SK-N-SH treated with all-trans-retinoic acid at 6 μM for 48 hours (cell line): ENCODE results near the gene LCP1.

ENCODE experiments used
- ATAC-seq: fragments of 200-7000 bp; cut with Tn5 transposase; 3 replicates; pipeline ENCODE4 v1.9.1; 2020; ENCODE audit warnings: mild to moderate bottlenecking, moderate library complexity
- ARNTL ChIP-seq: fragments of 450-650 bp; formaldehyde crosslinking; IDR thresholded peaks from 2 replicates; pipeline ENCODE4 v1.5.0; 2020; ENCODE audit warnings: low read depth, mild to moderate bottlenecking, moderate library complexity, borderline replicate concordance
- BACH2 ChIP-seq: fragments of 250-450 bp; sonication (Bioruptor Pico); IDR thresholded peaks from 2 replicates; pipeline ENCODE4 v1.9.0; 2021; ENCODE audit warnings: mild to moderate bottlenecking, borderline replicate concordance
- GLIS3 ChIP-seq: fragments of 250-450 bp; sonication (Bioruptor Pico); IDR thresholded peaks from 2 replicates; pipeline ENCODE4 v1.5.0; 2020; ENCODE audit warnings: mild to moderate bottlenecking, moderate library complexity
- ISL1 ChIP-seq: fragments of 250-450 bp; sonication (Bioruptor Pico); IDR thresholded peaks from 2 replicates; pipeline ENCODE4 v2.1.2; 2022; ENCODE audit warnings: mild to moderate bottlenecking, moderate library complexity
- OSR1 ChIP-seq: fragments of 250-450 bp; sonication (Bioruptor Pico); IDR thresholded peaks from 2 replicates; pipeline ENCODE4 v1.8.0; 2022; ENCODE audit warnings: moderate library complexity, mild to moderate bottlenecking, inconsistent platforms
- POU6F1 ChIP-seq: fragments of 250-450 bp; sonication (Bioruptor Pico); IDR thresholded peaks from 2 replicates; pipeline ENCODE4 v1.8.0; 2021; ENCODE audit warnings: low read depth, mild to moderate bottlenecking, moderate library complexity, borderline replicate concordance
- PPARA ChIP-seq: fragments of 250-450 bp; sonication (Bioruptor Pico); IDR thresholded peaks from 2 replicates; pipeline ENCODE4 v1.5.0; 2020; ENCODE audit warnings: mild to moderate bottlenecking, borderline replicate concordance
- RARB ChIP-seq: fragments of 250-450 bp; sonication (Bioruptor Pico); IDR thresholded peaks from 2 replicates; pipeline ENCODE4 v1.8.0; 2021; ENCODE audit warnings: mild to moderate bottlenecking, moderate library complexity
- SNAI2 ChIP-seq: fragments of 250-450 bp; sonication (Bioruptor Pico); IDR thresholded peaks from 2 replicates; pipeline ENCODE4 v1.5.0; 2020; ENCODE audit warnings: mild to moderate bottlenecking, moderate library complexity
- TCF4 ChIP-seq: fragments of 250-450 bp; sonication (Bioruptor Pico); IDR thresholded peaks from 2 replicates; pipeline ENCODE4 v1.8.0; 2021; ENCODE audit warnings: mild to moderate bottlenecking, moderate library complexity, borderline replicate concordance
- TOX ChIP-seq: fragments of 250-450 bp; sonication (Bioruptor Pico); IDR thresholded peaks from 2 replicates; pipeline ENCODE4 v1.8.0; 2021; ENCODE audit warnings: mild to moderate bottlenecking, moderate library complexity, borderline replicate concordance
- ZNF565 ChIP-seq: fragments of 450-650 bp; formaldehyde crosslinking; conservative IDR thresholded peaks from 2 replicates; pipeline ENCODE4 v1.5.0; 2020; ENCODE audit warnings: low read depth, mild to moderate bottlenecking, moderate library complexity
- ZNF8 ChIP-seq: fragments of 450-650 bp; formaldehyde crosslinking; IDR thresholded peaks from 2 replicates; pipeline ENCODE4 v1.5.0; 2020; ENCODE audit warnings: mild to moderate bottlenecking, moderate library complexity
- TF ChIP-seq, protein P1 (sequence below): fragments of 250-450 bp; sonication (Bioruptor Pico); IDR thresholded peaks from 2 replicates; pipeline ENCODE4 v1.5.1; 2021; ENCODE audit warnings: mild to moderate bottlenecking, moderate library complexity
- TF ChIP-seq, protein P2 (sequence below): fragments of 250-450 bp; sonication (Bioruptor Pico); IDR thresholded peaks from 2 replicates; pipeline ENCODE4 v1.5.0; 2020; ENCODE audit warnings: mild to moderate bottlenecking, moderate library complexity

LCP1 gene

GRCh38 chr13:46211483-46212351, 29.7 kb upstream of the LCP1 start, which contains the start of gene LRRC63:
Gene LRRC63 (plus strand): TSS chr13:46211928. CDS start chr13:46213035, 1,107 bp downstream.
- ATAC-seq = peak; percentile 100
- TF ChIP-seq TOX (no peak), OSR1 (CRISPR knock-in tag) (no peak), TCF4 (CRISPR knock-in tag) (no peak)
- TF ChIP-seq, protein P1, sequence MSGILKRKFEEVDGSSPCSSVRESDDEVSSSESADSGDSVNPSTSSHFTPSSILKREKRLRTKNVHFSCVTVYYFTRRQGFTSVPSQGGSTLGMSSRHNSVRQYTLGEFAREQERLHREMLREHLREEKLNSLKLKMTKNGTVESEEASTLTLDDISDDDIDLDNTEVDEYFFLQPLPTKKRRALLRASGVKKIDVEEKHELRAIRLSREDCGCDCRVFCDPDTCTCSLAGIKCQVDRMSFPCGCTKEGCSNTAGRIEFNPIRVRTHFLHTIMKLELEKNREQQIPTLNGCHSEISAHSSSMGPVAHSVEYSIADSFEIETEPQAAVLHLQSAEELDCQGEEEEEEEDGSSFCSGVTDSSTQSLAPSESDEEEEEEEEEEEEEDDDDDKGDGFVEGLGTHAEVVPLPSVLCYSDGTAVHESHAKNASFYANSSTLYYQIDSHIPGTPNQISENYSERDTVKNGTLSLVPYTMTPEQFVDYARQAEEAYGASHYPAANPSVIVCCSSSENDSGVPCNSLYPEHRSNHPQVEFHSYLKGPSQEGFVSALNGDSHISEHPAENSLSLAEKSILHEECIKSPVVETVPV = no peak

DNA sequence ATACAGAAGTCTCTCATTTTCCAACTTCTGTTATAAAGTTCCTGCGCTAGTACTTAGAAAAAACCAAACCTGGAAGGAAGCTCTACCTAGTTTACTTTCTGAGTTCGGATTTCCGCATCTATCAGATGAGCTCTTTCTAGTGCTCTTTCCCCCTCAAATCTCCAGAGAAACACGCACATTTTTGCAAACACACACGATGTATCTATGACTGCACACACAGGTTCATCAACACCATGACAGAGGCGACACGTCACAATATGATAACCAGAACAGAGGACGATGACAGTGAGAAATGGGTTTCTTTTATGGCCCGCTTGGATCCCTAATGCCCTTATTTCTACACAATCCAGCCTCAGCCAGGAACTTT, 29.1 kb upstream of the LCP1 start:
- ATAC-seq = peak; percentile 43
- TF ChIP-seq OSR1 (CRISPR knock-in tag) = no peak
- TF ChIP-seq, protein P2, sequence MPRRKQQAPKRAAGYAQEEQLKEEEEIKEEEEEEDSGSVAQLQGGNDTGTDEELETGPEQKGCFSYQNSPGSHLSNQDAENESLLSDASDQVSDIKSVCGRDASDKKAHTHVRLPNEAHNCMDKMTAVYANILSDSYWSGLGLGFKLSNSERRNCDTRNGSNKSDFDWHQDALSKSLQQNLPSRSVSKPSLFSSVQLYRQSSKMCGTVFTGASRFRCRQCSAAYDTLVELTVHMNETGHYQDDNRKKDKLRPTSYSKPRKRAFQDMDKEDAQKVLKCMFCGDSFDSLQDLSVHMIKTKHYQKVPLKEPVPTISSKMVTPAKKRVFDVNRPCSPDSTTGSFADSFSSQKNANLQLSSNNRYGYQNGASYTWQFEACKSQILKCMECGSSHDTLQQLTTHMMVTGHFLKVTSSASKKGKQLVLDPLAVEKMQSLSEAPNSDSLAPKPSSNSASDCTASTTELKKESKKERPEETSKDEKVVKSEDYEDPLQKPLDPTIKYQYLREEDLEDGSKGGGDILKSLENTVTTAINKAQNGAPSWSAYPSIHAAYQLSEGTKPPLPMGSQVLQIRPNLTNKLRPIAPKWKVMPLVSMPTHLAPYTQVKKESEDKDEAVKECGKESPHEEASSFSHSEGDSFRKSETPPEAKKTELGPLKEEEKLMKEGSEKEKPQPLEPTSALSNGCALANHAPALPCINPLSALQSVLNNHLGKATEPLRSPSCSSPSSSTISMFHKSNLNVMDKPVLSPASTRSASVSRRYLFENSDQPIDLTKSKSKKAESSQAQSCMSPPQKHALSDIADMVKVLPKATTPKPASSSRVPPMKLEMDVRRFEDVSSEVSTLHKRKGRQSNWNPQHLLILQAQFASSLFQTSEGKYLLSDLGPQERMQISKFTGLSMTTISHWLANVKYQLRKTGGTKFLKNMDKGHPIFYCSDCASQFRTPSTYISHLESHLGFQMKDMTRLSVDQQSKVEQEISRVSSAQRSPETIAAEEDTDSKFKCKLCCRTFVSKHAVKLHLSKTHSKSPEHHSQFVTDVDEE = no peak
- no peak for TF ChIP-seq RARB (CRISPR knock-in tag)
- no peak for TF ChIP-seq ISL1 (CRISPR knock-in tag)
- no peak for TF ChIP-seq POU6F1 (CRISPR knock-in tag)
- no peak for TF ChIP-seq PPARA (CRISPR knock-in tag)
- TF ChIP-seq TCF4 (CRISPR knock-in tag) = no peak
- no peak for TF ChIP-seq TOX
- TF ChIP-seq ZNF8 (CRISPR knock-in tag) = no peak

DNA sequence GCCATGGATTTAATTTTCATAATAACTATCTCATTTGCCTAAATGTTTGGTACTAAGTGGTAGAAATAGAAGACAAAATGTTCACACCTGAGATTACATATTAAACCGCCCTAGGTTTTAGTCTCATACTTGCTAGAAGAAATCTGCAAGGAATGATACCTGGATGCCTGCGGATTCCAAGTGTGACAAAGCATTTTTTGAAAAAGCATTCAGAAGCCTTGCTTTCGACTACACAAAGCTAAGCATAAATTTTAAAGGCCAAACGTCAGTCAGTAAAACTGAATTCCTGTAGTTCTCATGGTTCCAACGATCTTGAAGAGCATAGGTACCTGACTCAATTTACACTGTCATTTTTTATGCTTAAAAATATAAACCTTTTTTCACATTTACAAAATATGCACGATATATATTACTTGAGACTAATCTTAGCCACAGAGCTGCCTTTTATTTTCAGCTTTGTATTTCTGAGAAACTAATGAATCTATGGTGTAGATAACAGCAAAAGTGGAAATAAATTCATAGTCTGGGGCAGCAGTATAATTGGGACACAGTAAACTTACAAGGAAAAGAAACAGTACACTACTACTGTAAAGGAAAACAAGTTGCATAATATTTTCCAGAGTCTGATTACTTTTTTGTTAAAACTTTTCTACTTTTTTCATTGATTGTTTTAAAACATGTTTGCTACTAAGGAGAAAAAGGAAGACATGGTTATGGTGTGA, 28.5 kb upstream of the LCP1 start:
- no peak for ATAC-seq
- TF ChIP-seq PPARA (CRISPR knock-in tag) (no peak), SNAI2 (CRISPR knock-in tag) (no peak), POU6F1 (CRISPR knock-in tag) (no peak), BACH2 (CRISPR knock-in tag) (no peak), ZNF565 (CRISPR knock-in tag) (no peak), GLIS3 (CRISPR knock-in tag) (no peak), TCF4 (CRISPR knock-in tag) (no peak), ARNTL (CRISPR knock-in tag) (no peak)
- TF ChIP-seq, protein P1 = no peak
- TF ChIP-seq, protein P2 = no peak
